Heart right ventricle (tissue), 16 donors: ENCODE data around the gene TCL1B. TPM values are rescaled to one million over a fixed set of nuclear protein-coding genes. Genes with fewer than 3 reads are reported as not detected.
"Not testable (repeated sequence)": the region's sequence is repeated elsewhere in the genome, so short reads cannot be mapped to it uniquely, and the experiment has no call there.

Experiments
- ATAC-seq, 8 donors: fragments of 200-7000 bp; cut with Tn5 transposase; one replicate each; pipeline ENCODE4 v1.9.1; 2020; ENCODE audit warnings: mild to moderate bottlenecking in 8 of 8, moderate library complexity in 8 of 8, moderate number of reproducible peaks in 1 of 8
- DNase-seq, 2 donors: peaks; one replicate each; pipeline ENCODE4 v3.0.0-alpha.2; 2020
- H3K27ac ChIP-seq, 10 donors: fragments of 200-600 bp; sonication (generic) in 2 of 10; one replicate each; pipeline versions ENCODE4 v1.5.0 to v1.8.0; 2020 to 2022; ENCODE audit warnings: mild to moderate bottlenecking in 3 of 10
- H3K27me3 ChIP-seq, 7 donors: fragments of 200-600 bp; one replicate each; pipeline ENCODE4 v1.8.0; 2021 to 2022; ENCODE audit warnings: mild to moderate bottlenecking in 2 of 7
- H3K36me3 ChIP-seq, 9 donors: fragments of 200-600 bp; sonication (generic) in 1 of 9; one replicate each; pipeline versions ENCODE4 v1.5.0 to v1.8.0; 2020 to 2022; ENCODE audit warnings: mild to moderate bottlenecking in 2 of 9
- H3K4me1 ChIP-seq, 9 donors: fragments of 200-600 bp; sonication (generic) in 1 of 9; one replicate each; pipeline versions ENCODE4 v1.5.0 to v1.8.0; 2020 to 2022; ENCODE audit warnings: mild to moderate bottlenecking in 4 of 9
- H3K4me3 ChIP-seq, 10 donors: fragments of 200-600 bp; sonication (generic) in 2 of 10; one replicate each; pipeline versions ENCODE4 v1.5.0 to v1.8.0; 2020 to 2022; ENCODE audit warnings: mild to moderate bottlenecking in 7 of 10, moderate library complexity in 2 of 10
- H3K9me3 ChIP-seq, 11 donors: fragments of 200-600 bp in 10 of 11; sonication (generic) in 2 of 11; one replicate each; pipeline versions ENCODE4 v1.5.0 to v1.8.0; 2013 to 2022; ENCODE audit warnings: mild to moderate bottlenecking in 2 of 11, control low read depth in 1 of 11, moderate library complexity in 1 of 11
- CTCF ChIP-seq, 9 donors: fragments of 200-600 bp; sonication (generic) in 2 of 9; IDR thresholded peaks; one replicate each; pipeline versions ENCODE4 v1.5.0 to v1.8.0; 2021 to 2022; ENCODE audit warnings: antibody characterized with exemption in 9 of 9, mild to moderate bottlenecking in 5 of 9, moderate library complexity in 1 of 9
- WGBS, 2 donors: extraction: QIAGEN DNeasy Blood & Tissue Kit; methylation state at CpG; one replicate each; pipeline ENCODE4 v1.1.7; 2013; ENCODE audit warnings: inconsistent platforms in 1 of 2; 5-methylcytosine and 5-hydroxymethylcytosine counted together
- intact Hi-C, 10 donors: fragments of 100-400 bp; cut with DNase I; formaldehyde crosslinking; loops; one replicate each; pipeline versions ENCODE4 v1.11.1 to v1.14.2; 2022
- polyA plus RNA-seq, 2 donors: library from polyadenylated mRNA; stranded (reverse); fragments of 200-250 nt; gene quantifications; one replicate each; pipeline ENCODE4 v1.2.3, GENCODE V29; 2013
- total RNA-seq, 10 donors: library from RNA; stranded (reverse); fragmentation: NEBNext Ultra II Directional in 3 of 10; extraction: Animal tissue kit (Norgen Biotek cat#: 25700) in 3 of 10; gene quantifications; one replicate each; pipeline versions ENCODE4 v1.2.1 to v1.2.4, GENCODE V29; 2021 to 2023
- donor health status: Arrhythmogenic right ventricular cardiomyopathy.
- donor health status: ischemic (EF 13 %, LVEDD 7.1; RV severe dilation, severe dysfunction).
- donor health status: healthy with polysubstance abuse.
- donor health status: DM: no; HTN: yes; CAD: no.
- donor health status: DM: no; HTN: no; CAD: no.
- donor health status: ischemic (EF 25% LVEDD 6.9; RV normal size, moderate dysfunction).
- donor health status: ischemic (EF 25% LVEDD 5.7; RV mildly dilated, moderate dysfunction).
- donor health status: healthy.
- donor health status: DM: yes; HTN: yes; CAD: no.
- donor health status: Ischemic cardiomyopathy.
- donor health status: ischemic (EF 35%, LVEDD 5.7; RV mildly dilated, moderate dysfunction).
- donor health status: nonischemic (EF 11% LVEDD 7.7; RV severe dilation, severe dysfunction).
- donor health status: DM: yes; HTN: yes; CAD: no.
- donor health status: PGD.
- donor health status: ischemic (EF 29% LVEDD 5.4; RV normal size, mild dysfunction).
- donor health status: nonischemic (EF 23%, LVEDD 6.1; RV moderate dilation, normal function).

The TCL1B gene
- total and polyA plus RNA-seq, 12 donors = not detected

- Histone ChIP-seq H3K4me3 (no peak overlapping the region), H3K4me1 (peaks cover 0 to 14% (median 0%) of the 10 kb centered on the region in 9 donors), H3K36me3 (no peaks in the 10 kb centered on the region), H3K27ac (no peak overlapping the region), H3K27me3 (peaks cover 0 to 45% (median 10%) of the 10 kb centered on the region in 7 donors), H3K9me3 (no peaks in the 10 kb centered on the region)
- ATAC-seq = no peak
- DNase-seq = no peak
- TF ChIP-seq CTCF (IDR thresholded peaks at IDR 0.05) = no peak
- intact Hi-C loops = no loop called here
- WGBS, 2 donors = 84 to 87% methylated on average over 3 of the region's 3 CpGs
Measured at GRCh38 chr14:95664066-95664465, 22.2 kb upstream of the TCL1B start.

DNA sequence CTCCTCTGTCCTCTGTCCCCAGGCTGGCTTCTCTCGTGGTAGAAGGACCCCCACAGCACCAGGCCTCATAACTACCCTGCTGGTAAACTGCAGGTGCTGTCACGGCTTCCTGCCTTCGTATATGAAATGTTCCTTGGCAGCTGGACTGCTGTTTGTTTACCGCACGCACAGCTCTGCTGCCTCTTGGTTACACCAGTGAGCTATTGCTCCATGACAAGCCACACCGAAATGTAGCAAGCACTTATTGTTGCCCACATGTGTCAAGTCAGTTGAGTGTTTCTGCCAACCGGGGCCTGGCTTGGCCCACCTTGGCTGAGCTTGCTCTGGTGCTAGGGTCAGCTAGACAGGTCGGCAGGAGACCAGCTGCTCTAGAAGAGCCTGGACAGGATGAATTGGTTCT, 21.7 kb upstream of the TCL1B start:
- Histone ChIP-seq H3K36me3 (no peaks in the 10 kb centered on the region), H3K9me3 (no peaks in the 10 kb centered on the region), H3K4me1 (peaks cover 0 to 14% (median 0%) of the 10 kb centered on the region in 9 donors), H3K27me3 (peaks cover 0 to 42% (median 9%) of the 10 kb centered on the region in 7 donors), H3K27ac (no peak overlapping the region), H3K4me3 (no peak overlapping the region)
- intact Hi-C loops = no loop called here
- ATAC-seq (no peak), DNase-seq (no peak)
- 79 to 81% methylated on average over 8 of the region's 8 CpGs for WGBS, 2 donors
- no peak for TF ChIP-seq CTCF (IDR thresholded peaks at IDR 0.05)

GRCh38 chr14:95665530-95665929, 20.7 kb upstream of the TCL1B start:
- H3K36me3 ChIP-seq, DNase-seq, H3K27ac ChIP-seq, H3K4me3 ChIP-seq, H3K9me3 ChIP-seq, intact Hi-C loops, ATAC-seq: not testable (repeated sequence)
- H3K27me3 ChIP-seq = peaks cover 0 to 40% (median 8%) of the 10 kb centered on the region in 7 donors
- 41 to 55% methylated on average over 8 of the region's 8 CpGs for WGBS, 2 donors
- peaks cover 0 to 11% (median 0%) of the 10 kb centered on the region in 9 donors for H3K4me1 ChIP-seq

GRCh38 chr14:95666450-95666849, 19.8 kb upstream of the TCL1B start:
- H3K9me3 ChIP-seq = no peaks in the 10 kb centered on the region
- TF ChIP-seq CTCF (IDR thresholded peaks at IDR 0.05) = no peak
- H3K4me3 ChIP-seq = no peak overlapping the region
- no peak for ATAC-seq
- WGBS, 2 donors = 53 to 76% methylated on average over 5 of the region's 5 CpGs
- no peaks in the 10 kb centered on the region for H3K36me3 ChIP-seq
- peaks cover 0 to 31% (median 11%) of the 10 kb centered on the region in 7 donors for H3K27me3 ChIP-seq
- no peak for DNase-seq
- intact Hi-C loops = no loop called here
- H3K4me1 ChIP-seq = peaks cover 0 to 11% (median 0%) of the 10 kb centered on the region in 9 donors
- H3K27ac ChIP-seq = no peak overlapping the region

- no peak for TF ChIP-seq CTCF (IDR thresholded peaks at IDR 0.05)
- WGBS, 2 donors = 17 to 32% methylated on average over 3 of the region's 3 CpGs
- Histone ChIP-seq H3K36me3 (no peaks in the 10 kb centered on the region), H3K9me3 (no peaks in the 10 kb centered on the region), H3K4me3 (no peak overlapping the region), H3K27me3 (peaks cover 0 to 31% (median 12%) of the 10 kb centered on the region in 7 donors), H3K4me1 (peaks cover 0 to 11% (median 0%) of the 10 kb centered on the region in 9 donors), H3K27ac (no peak overlapping the region)
- no peak for ATAC-seq
- intact Hi-C loops = no loop called here
- no peak for DNase-seq
Measured at GRCh38 chr14:95667249-95667693, 19.0 kb upstream of the TCL1B start.
